Epithelial cell of esophagus (primary cell): ENCODE results near the gene FANCB.

ENCODE experiments used
- DNase-seq: peaks from one replicate; pipeline ENCODE4 v3.0.0; 2010; ENCODE audit warnings: low read depth
- H3K4me3 ChIP-seq: 2 replicates; pipeline ENCODE4 v1.5.1; 2011; ENCODE audit warnings: mild to moderate bottlenecking, low read length, control low read depth
- TF ChIP-seq, protein P1 (sequence below): IDR thresholded peaks from 2 replicates; pipeline ENCODE4 v1.5.1; 2011; ENCODE audit warnings: low read depth, mild to moderate bottlenecking, low read length, control low read depth, inconsistent platforms; ENCODE audit not compliant: insufficient read depth; ENCODE audit errors: missing control alignments

The FANCB gene

GRCh38 chrX:14825851-14826250, 47.0 kb downstream of the FANCB start:
- TF ChIP-seq, protein P1, sequence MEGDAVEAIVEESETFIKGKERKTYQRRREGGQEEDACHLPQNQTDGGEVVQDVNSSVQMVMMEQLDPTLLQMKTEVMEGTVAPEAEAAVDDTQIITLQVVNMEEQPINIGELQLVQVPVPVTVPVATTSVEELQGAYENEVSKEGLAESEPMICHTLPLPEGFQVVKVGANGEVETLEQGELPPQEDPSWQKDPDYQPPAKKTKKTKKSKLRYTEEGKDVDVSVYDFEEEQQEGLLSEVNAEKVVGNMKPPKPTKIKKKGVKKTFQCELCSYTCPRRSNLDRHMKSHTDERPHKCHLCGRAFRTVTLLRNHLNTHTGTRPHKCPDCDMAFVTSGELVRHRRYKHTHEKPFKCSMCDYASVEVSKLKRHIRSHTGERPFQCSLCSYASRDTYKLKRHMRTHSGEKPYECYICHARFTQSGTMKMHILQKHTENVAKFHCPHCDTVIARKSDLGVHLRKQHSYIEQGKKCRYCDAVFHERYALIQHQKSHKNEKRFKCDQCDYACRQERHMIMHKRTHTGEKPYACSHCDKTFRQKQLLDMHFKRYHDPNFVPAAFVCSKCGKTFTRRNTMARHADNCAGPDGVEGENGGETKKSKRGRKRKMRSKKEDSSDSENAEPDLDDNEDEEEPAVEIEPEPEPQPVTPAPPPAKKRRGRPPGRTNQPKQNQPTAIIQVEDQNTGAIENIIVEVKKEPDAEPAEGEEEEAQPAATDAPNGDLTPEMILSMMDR, result no peak
- no peak overlapping the region for H3K4me3 ChIP-seq
- DNase-seq, result no peak

DNA sequence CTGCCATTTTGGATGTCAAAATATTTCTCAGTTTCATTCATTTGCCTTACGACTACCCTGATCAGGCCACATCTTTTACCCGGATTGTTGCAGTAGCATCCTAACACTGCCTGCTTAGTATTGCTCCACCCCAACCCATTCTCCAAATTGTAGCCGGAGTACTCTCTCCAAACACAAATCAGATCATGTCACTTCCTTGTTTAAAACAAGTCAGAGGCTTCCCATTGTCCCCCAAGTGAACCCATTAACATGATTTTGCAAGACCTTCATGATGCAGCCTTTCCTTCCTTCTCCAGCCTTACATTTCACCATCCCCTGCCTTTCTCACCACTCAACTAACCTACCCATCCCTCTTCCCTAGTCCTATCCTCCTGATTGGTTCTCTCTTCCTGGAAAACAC, 53.1 kb downstream of the FANCB start:
- no peak overlapping the region for H3K4me3 ChIP-seq
- DNase-seq, result no peak
- TF ChIP-seq, protein P1, result no peak

GRCh38 chrX:14817571-14817970, 55.3 kb downstream of the FANCB start:
- no peak overlapping the region for H3K4me3 ChIP-seq
- TF ChIP-seq, protein P1, result no peak

DNA sequence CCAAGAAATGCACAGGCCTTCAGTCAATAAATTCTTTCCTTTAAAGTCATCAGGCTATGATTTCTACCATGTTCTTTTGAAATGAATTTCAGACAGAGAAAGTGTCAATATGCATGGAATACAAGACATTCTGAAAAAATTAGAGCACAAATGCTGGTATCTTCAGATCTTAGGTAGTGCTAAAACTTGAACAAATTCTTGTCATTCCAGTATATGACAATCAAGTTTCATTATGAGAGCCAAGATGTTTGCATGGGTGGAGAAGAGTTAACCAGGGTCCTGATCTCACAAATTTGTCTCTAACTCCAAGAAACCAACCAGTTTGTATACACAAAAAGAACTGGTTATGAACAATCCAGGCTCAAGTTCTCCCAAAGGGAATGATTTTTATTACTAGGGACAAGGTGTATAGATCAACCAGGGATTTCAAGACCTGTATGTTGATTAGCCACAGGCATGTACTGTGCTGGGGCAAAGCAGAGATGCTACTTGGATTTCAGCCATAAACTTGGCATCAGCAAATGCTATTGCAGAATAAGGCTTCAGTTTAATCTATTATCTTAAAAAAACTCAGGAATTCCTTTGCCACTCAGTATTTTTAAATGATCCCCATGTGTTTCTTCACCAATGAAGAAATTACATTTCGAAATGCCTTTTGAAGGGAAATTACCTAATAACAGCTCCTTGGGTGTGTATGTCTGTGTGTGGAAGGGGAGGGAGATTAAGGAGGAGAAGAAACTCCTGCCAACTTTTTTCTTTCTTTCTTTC, 69.7 kb downstream of the FANCB start:
- TF ChIP-seq, protein P1, result no peak
- peak; percentile 14 for DNase-seq
- no peak overlapping the region for H3K4me3 ChIP-seq

More at GRCh38 chrX:14817571-14817970, 55.3 kb downstream of the FANCB start:
- no peak for DNase-seq

GRCh38 chrX:14801136-14801535, 71.7 kb downstream of the FANCB start:
- TF ChIP-seq, protein P1, result no peak
- no peak overlapping the region for H3K4me3 ChIP-seq
- peak; percentile 64 for DNase-seq

DNA sequence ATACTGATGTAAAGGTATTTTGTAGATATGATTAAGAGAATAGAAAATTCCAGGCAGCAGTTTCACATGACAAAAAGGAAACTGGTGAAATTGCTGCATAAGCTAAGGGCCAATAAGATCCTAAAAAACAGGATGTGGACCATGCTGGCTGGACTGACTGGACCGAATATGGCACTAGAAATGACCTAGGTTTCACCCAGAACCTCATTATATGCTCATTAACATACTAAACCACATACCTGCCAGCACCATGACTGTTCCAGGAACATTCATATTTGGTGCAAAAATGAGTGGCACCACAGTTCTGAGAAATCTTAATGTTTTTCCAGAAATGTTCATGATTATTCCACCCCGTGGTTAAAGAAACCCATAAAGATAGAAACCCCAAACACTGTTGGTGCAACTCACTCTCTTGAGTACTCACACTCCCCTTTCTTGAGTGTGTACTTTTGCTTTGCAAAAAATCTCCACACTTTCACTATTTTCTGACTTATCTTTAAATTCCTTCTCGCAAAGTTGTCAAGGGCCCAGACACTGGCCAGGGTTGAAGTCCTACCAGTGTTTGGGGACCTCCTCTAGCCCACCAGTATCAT, 74.0 kb downstream of the FANCB start:
- TF ChIP-seq, protein P1, result no peak
- no peak for DNase-seq
- no peak overlapping the region for H3K4me3 ChIP-seq
